ENCODE measurements around the gene DMD.
A peak's percentile ranks its signal among the peaks of the same experiment; 100 is the strongest.
"Not testable (repeated sequence)": the region's sequence is repeated elsewhere in the genome, so short reads cannot be mapped to it uniquely, and the experiment has no call there.

Gene DMD

DNA sequence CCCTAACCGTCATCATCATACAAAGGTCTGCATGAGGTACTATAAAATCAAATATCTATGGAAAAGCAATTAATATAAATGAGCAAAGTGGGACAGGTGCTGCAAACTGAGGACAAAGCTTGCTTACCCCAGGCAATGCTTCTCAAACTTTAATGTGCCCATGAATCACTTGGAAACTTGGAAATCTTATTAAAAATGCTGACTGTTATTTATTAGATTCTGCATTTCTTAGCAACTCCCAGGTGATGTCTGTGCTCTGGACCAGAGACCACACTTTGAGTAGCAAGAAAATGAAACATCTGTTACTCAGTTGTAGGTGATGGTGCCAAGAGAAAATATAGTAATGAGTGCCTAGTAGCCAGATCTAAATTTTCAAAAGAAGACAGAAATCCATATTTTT, 1249.1 kb downstream of the DMD start:
- DNase-seq, result no peak

DNA sequence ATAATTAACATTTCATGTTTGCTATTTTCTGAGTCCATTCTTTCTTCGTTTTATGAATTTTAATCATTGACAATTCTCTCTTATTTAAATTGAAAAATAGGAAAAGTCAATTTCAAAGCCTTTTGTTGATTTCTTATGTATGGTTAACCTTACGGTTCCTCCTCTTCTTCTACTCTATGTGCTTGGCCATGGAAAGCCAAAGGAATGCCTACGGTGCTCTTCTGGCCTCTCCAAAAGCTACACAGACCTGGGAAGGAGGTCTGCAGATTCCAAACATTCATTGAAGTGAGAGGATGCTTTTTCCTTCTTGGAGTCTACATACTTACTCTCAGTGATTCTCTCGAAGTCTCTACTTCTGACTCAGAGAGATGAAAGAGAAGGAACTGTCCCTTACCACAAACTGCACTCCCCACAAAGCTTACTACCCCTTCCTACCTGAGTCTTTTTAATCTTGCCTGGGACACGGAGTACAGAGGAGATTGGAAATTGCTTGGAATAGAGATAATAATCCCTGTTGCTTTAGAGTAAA, 1276.4 kb downstream of the DMD start:
- DNase-seq, result no peak

DNA sequence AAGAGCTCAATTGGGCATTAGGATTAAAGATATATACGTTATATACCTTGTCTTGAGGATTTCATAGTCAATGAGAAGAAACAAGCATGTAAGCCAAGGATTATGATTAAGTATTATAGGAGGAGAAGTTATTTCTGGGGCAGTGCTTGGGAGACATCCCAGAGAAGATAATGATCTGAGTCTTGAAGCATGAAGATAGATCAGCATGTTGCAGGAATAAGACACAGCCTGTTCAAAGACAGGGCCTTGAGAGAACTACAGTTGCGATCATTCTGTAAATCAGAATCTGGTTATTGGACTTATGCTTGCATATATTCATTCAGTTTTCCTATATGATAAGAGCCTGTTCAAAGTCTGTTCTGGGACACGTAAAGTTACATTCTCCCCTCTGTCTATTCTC, 1277.3 kb downstream of the DMD start:
- no peak for DNase-seq

DNA sequence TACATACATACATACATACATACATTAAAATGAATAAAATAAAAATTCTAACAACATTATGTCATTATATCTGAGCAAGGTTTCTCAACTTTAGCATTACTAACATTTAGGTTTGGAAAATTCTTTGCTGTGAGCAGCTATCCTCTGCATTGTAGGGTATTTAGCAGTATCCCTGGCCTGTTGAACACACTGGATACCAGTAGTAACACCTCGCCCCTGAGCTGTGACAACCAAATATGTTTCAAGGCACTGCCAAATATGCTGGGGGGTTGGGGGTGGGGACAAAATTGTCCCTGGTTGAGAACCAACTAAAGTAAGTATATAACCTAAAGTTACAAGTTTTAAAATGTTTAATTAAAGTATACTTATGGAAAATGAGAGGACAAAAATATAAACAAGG, 1278.6 kb downstream of the DMD start:
- no peak for DNase-seq

DNA sequence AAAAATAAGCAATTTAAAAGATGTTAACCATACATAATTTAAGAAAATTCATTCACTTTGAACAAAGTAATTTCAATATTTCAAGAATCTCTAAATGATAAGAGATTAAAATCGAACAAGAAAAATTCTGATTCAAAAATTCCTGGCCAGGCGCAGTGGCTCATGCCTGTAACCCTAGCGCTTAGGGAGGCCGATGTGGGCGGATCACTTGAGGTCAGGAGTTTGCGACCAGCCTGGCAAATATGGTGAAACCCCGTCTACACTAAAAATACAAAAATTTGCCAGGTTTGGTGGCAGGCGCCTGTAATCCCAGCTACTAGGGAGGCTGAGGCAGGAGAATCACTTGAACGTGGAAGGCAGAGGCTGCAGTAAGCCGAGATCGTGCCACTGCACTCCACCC, 1279.0 kb downstream of the DMD start:
- DNase-seq, result not testable (repeated sequence)

DNA sequence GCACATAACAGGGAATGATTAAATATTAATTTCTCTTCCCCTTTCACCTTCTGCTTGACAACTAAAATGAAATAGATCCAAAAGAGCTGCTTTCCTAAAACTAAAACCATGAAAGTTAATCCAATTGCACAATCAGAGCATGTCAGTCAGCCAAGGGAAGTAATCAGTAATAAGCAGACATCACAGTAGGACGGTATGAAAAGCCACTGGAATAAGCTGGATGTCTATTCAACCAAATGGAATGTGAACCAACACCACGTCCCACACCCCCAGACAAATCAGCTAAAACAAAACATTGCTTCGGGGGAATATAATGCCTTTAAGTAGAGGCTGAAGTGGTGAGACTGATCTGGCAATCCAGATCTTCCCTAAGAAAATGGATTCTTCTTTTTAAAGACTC, 1280.1 kb downstream of the DMD start:
- DNase-seq, result peak; percentile 61

DNA sequence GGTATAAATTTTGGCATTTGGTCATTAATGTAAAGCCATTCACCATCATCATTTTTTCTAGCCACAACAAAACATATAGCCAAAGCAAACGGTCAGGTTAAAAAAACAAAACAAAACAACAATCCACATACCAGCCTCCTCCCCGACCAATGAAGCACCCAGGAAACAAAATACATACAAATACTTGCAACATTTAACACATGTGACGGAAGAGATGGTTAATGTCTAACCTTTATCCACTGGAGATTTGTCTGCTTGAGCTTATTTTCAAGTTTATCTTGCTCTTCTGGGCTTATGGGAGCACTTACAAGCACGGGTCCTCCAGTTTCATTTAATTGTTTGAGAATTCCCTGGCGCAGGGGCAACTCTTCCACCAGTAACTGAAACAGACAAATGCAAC, 1282.0 kb downstream of the DMD start:
- no peak for DNase-seq

DNA sequence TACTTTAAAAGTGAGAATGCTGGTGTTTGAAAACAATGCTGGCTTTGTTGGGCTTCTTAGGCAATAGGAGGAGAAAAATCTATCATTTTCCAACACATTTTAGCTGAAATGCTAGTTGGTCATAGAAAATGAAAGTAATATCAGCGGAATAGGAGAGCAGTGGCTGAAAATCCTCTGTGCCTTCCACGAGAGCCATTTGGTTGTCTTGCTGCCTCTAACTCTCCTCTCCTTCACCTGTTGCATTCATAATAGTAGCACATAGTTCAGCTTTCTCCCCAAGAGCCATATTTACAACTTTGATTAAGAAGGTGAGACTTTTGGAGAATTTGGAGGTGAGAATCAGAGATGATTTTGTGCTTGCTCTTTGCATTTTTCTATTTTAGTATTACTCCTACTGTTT, 1290.1 kb downstream of the DMD start:
- DNase-seq, result no peak

DNA sequence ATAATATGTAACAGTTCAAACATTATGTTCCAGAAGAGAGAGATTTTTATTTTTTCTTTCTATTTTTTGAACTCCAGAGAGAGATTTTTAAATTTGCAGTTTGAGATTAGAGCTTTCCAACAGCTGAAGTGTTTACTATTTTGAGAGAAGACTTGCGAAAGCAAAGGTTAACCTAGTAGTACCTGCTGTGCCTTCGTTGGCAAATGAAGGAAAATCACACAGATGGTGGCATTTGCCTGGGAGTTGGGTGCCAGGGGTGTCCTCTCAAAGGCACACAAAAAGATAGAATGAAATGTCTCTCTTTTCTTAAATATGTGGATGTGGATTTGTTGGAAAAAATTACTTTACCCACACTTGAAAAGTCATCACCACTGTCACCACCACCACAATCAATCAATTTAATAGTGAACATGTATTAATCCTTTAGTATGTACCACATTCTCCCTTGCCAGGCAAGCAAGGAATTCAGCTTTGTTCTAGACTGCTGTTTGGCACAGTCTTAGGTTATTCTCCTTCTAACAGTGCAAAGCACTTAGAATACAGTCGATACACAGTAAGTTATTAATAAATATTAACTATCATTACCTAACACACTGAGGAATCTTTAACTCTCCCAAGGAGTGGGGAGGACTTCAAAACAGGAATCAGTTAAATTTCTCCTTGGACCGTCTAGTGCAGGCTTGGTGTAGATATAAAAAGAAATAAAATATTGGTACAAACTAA, 1301.3 kb downstream of the DMD start:
- DNase-seq, result no peak

DNA sequence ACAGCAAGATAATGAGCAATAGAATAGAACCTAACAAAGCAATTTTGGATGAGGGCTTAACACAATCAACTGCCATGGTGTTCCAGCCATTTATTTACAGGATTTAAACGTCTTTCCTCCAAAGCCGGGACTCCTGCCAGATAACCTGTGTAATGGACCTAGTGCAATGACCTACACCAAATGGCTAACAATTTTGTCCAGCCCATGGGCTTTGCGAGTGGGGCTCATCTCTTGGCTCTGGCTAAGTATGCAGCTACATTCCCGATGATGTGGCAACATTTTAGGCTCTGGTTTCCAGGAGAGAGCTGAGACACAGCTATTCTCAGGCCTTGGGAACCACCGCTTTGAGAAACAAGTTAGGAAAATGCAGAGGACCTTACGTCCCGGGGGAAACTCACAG, 1317.2 kb downstream of the DMD start:
- DNase-seq, result no peak

DNA sequence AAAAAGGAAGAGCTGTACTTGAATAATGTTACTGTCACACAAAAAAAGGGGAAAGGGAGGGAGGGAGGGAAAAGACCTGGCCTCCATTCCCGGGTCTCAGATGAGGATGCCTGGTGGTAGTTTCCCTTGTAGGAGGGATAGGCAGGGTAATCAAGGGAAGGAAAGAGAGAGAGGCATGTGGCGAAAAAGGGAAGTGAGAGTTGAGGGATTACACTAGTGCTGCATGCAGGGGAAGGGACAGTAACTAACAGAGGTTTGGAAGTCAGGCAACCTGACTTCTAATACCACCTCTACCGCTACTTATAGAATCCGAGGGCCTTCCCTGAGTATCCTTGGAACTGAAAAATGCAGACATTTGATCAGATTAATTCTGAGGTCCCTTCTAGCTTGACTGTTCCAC, 1317.8 kb downstream of the DMD start:
- DNase-seq, result no peak

DNA sequence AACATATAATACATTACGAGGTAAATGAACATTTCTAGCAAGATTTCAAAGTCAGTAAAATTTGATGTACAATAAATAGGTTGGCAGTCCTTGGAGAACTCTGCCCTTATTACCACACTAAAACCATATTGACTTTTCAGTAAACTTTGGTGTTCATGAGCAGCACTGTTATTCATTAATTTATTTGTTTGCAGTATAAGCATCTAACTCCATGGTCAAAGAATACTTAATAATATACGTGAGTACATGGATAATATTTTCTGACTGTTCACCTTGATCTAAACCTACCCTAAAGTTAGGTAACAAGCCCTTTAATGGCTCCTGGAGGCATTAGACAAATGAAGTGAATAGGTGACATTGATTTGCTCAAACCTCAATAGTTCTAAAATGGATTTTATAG, 1322.3 kb downstream of the DMD start:
- no peak for DNase-seq

DNA sequence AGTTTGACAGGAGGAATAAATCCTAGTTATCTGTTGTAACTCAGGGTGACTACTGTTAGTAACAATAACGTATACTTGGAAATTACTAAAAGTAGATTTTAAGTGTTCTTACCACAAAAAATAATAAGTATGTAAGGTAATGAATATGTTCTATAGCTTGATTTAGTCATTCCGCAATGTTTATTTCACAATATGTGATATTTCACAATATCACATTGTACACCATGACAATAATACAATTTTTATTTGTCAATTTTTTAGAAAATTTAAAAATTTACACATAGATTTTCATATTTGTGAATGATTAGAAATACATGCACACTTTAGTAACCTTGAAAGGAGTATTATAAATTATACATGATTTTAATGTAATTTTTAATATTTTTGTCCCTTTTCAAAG, 1326.8 kb downstream of the DMD start:
- no peak for DNase-seq

DNA sequence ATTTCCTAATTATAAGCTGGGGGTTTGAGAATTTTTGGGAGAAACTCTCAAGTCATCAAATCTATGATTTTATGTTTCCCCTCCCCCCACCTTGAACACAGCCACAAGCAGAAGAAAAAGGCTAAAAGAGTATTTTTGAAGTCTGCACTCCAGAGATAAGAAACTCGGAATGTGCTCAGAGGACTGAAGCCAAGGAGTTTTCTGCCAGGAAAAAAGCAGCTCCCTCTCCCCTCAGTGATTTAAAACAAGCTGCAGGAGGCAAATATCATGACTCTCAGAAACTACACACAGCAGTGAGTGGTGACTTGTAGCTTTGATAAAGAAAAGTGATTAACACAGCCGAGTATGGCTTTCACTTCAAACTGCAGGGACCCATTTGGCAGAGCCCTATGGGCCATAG, 1339.3 kb downstream of the DMD start:
- DNase-seq, result no peak

DNA sequence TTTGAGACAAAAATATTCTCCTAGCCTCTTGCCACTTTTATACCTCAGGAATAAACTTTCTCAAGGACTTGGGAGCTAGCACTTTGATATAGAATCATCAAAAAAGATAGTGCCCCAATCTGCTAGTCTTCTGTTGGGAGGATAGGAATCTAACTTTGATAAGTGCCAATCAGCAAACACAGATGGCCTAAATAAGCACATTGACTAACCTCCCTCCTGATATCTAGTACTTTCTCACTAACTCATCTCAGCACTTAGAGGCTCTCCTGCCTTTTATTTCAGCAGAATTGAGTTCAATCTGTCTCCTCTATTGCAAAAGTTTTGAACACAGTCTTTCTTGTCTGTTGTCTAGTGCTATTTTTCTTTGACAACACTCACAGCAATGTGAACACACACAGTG, 1341.1 kb downstream of the DMD start:
- DNase-seq, result no peak

DNA sequence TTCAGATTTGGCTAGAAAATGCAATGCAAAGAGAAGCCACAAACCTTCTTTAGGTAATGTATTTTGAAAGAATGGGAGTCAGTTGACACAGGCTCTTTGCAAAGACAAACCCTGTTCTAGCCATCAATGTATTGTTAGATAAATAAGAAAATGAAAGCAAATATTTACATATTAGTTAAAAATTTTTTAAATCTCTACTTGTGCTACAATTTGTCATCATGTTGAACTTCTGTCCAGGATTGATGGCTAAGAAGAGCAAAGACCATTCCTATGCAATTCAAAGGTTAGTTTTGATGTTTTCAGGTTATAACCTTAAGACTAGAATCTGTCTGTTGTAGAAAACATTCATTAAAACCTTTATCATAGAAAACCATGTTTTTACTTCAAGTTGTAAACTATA, 1350.7 kb downstream of the DMD start:
- DNase-seq, result no peak

DNA sequence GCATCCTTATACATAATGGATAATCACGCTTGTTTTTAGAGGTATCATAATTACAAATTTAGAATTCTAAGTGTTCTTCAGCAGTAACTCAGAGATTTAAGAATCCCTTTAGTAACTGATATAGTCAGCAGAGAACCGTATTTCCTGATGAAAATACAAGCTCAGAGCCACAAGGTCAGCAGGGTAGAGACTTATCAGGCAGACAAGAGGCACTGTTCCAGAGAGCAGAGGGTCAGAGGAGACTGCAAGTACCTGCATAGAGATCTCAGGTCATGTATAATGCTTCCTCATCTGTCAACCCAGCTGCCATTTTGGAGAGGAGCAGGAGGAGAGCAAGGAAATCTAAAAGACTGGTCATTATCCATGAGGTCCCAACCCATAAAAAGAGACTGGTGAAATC, 1352.4 kb downstream of the DMD start:
- DNase-seq, result no peak

DNA sequence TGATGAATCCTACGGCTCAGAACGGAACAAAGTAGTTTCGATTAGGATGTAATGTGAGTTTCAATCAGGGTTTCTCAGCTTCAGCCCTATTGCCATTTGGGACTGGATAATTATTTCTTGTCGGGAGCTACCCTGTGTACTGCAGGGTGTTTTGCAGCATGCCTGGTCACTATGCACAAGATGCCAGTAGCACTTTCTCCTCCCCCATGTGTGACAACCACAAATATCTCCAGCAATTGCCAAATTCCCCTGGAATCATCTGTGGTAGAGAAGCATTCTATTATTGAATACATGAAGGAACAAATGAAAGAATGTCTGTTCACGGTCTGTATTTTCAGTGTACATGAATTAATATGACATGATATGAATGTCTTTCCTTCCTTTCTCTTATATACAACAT, 1356.6 kb downstream of the DMD start:
- DNase-seq, result no peak

DNA sequence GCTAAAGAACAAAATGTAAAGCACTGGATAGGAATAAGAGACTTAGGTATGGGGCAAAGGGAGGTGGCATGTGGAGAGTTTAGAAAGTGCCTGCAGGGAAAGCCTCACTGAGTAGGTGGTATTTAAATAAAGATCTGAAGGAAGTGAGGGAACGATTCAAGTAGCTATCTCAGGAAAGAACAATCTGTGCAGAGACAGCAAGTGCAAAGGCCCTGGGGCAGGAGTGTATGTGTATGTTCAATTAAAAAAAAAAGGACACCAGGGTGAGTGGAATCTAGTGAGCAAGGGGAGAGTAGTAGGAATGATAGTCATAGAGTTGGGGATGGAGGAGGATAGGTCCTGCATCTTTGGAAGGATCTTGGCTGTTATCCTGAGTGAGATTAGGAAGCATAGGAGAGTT, 1359.6 kb downstream of the DMD start:
- DNase-seq, result no peak

DNA sequence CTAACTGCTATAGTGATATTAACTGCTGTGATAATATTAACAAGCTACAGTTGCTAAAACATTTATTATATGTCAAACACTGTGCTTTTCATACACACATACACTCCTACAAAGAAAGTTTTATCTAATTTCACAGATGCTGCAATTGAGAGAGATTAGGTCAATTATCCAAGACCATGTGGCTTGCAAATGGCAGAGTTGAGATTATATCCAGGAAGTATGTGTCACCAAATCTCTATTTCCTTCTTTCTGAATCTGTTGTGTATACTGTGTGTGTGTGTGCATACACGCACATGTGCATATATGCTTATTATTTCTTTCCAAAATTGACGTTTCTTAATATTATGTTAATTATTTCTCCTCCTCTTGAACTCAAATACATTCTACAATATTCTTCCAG, 1363.6 kb downstream of the DMD start:
- DNase-seq, result no peak

DNA sequence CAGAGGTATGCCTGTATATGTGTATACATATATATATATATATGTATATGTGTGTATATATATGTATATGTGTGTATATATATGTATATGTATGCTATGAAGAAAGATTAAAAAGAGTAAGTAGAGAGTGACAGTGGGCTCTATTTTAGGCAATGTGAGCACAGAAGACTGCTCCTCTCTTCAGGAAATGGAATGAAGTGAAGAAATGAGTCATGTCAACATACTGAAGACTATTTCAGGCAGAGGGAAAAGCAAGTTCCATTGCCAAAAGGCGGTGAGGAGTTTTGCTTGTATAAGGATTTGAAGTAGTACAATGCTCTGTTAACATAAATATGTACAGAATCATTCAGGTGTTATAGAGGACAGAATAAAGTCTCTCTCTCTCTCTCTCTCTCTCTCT, 1366.3 kb downstream of the DMD start:
- no peak for DNase-seq

DNA sequence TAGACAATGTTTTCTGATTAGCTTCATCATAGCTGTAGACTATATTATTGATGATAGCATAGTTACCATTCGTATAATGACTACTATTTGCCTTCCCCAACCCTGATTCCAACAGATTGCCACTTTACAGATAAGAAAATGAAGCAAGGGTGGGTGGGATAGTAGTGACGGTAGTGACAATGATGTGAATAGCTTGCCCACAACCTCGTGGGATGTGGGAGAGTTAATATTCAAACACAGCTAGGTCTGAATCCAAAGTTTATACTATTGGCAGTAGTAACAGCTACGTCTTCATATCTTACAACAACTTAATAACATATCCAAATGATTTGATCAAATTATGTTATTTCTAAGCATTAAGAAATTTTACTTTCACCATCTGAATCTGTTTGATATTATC, 1372.7 kb downstream of the DMD start:
- no peak for DNase-seq

DNA sequence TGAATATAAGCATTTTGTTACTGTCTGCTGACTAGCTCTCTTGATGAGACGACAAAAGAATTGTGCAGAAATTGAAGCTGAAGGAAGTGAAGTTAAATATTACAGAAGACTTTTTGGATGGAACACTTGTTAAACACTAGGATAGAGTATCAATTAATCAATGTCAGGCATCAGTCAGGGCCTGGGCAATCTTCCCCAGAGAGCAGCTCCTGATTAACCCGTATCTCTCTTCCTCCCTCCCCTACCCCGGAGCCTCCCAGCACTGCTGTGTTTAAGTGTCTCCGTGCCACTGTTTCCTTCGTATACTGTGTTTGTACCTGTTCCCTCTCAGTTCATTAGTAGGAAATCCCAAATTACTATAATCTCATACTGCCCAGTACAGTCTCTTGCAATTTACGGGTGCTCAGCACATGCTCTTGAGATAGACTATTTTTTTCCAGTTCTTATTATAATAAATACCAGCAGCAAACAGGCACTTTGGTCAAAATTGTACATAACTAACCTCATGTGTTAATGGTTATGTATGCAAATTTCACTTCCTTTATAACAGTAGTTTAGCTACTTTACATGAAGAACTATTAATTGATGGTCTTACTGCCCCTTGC, 1373.8 kb downstream of the DMD start:
- no peak for DNase-seq

DNA sequence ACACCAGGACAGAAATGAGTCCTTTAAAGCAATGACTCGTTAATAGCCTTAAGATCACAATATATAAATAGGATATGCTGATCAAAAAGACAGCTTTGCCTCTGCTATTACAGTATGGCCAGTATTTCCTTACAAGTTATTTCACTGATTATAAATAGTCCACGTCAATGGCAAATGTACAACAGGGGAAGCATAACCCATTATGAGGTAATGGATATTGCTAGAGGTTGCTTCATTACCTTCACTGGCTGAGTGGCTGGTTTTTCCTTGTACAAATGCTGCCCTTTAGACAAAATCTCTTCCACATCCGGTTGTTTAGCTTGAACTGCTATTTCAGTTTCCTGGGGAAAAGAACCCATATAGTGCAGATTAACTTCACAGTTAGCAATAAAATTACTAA, 1374.9 kb downstream of the DMD start:
- no peak for DNase-seq

DNA sequence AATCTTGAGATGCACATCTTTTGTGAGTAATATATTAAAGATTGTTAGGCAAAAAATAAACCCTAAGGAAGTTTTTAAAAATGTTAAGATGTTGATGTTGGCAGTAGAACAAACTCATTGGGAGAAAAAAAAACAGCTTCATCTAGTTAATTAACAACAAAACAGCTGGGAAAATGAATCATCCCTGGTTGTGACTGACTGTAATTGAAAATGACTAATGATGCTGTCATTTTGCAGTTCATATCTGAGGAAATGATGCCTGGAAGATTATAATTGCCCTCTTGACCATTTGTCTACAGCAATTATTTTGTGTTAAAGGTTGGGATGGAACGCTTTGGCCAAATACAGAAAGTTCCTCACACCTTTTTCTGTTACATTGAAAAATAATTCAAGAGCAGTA, 1379.1 kb downstream of the DMD start:
- peak; percentile 57 for DNase-seq

All from kidney glomerular epithelial cell (primary cell).